Right lobe of liver (tissue), 4 donors: ENCODE measurements around the gene C9orf152.

ENCODE experiments used
- POLR2A ChIP-seq: fragments of 450-650 bp; IDR thresholded peaks from one replicate; pipeline ENCODE4 v1.6.1; 2017; ENCODE audit warnings: antibody characterized with exemption, mild to moderate bottlenecking
- TF ChIP-seq, protein P1 (sequence below), 4 donors: fragments of 200-600 bp in 3 of 4; fragments of 450-650 bp in 1 of 4; IDR thresholded peaks; one replicate each; pipeline versions ENCODE4 v1.5.1 to v1.8.0; 2016 to 2022; ENCODE audit warnings: antibody characterized with exemption in 4 of 4, mild to moderate bottlenecking in 2 of 4
- donor health status: DM: no; HTN: no; CAD: no.
- donor health status: DM: no; HTN: no; CAD: no.
- donor health status: DM: no; HTN: yes; CAD: no.

DNA sequence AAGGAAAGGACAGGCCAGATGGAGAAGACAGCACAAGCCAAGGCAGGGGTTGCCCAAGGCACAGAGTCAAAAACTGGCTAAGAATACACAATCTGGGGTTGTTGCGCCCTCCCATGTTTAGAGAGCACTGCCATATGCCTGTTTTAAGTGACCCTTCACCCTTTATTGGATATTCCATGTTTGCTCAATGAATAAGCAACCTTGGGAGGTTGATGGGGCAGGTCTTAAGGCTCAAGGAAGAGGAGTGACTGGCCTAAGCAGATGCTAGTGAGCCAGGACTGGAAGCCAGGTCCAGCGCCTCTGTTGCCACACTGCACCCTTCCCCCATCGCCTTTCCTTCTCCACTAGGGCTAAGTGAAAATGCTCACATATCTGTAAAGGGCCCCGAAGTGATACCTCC, 41.6 kb upstream of the C9orf152 start:
- TF ChIP-seq, protein P1, sequence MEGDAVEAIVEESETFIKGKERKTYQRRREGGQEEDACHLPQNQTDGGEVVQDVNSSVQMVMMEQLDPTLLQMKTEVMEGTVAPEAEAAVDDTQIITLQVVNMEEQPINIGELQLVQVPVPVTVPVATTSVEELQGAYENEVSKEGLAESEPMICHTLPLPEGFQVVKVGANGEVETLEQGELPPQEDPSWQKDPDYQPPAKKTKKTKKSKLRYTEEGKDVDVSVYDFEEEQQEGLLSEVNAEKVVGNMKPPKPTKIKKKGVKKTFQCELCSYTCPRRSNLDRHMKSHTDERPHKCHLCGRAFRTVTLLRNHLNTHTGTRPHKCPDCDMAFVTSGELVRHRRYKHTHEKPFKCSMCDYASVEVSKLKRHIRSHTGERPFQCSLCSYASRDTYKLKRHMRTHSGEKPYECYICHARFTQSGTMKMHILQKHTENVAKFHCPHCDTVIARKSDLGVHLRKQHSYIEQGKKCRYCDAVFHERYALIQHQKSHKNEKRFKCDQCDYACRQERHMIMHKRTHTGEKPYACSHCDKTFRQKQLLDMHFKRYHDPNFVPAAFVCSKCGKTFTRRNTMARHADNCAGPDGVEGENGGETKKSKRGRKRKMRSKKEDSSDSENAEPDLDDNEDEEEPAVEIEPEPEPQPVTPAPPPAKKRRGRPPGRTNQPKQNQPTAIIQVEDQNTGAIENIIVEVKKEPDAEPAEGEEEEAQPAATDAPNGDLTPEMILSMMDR (IDR thresholded peaks at IDR 0.05), result no peak
- no peak for TF ChIP-seq POLR2A
